ENCODE data around the gene COL6A3. TPM values are rescaled to one million over a fixed set of nuclear protein-coding genes. Genes with fewer than 3 reads are reported as not detected.

The COL6A3 gene, protein sequence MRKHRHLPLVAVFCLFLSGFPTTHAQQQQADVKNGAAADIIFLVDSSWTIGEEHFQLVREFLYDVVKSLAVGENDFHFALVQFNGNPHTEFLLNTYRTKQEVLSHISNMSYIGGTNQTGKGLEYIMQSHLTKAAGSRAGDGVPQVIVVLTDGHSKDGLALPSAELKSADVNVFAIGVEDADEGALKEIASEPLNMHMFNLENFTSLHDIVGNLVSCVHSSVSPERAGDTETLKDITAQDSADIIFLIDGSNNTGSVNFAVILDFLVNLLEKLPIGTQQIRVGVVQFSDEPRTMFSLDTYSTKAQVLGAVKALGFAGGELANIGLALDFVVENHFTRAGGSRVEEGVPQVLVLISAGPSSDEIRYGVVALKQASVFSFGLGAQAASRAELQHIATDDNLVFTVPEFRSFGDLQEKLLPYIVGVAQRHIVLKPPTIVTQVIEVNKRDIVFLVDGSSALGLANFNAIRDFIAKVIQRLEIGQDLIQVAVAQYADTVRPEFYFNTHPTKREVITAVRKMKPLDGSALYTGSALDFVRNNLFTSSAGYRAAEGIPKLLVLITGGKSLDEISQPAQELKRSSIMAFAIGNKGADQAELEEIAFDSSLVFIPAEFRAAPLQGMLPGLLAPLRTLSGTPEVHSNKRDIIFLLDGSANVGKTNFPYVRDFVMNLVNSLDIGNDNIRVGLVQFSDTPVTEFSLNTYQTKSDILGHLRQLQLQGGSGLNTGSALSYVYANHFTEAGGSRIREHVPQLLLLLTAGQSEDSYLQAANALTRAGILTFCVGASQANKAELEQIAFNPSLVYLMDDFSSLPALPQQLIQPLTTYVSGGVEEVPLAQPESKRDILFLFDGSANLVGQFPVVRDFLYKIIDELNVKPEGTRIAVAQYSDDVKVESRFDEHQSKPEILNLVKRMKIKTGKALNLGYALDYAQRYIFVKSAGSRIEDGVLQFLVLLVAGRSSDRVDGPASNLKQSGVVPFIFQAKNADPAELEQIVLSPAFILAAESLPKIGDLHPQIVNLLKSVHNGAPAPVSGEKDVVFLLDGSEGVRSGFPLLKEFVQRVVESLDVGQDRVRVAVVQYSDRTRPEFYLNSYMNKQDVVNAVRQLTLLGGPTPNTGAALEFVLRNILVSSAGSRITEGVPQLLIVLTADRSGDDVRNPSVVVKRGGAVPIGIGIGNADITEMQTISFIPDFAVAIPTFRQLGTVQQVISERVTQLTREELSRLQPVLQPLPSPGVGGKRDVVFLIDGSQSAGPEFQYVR (N-terminal part only)
- 482 and 2,127 TPM in 2 replicates for total RNA-seq

GRCh38 chr2:237413777-237414661, at the start of gene COL6A3:
Gene COL6A3 (minus strand): TSS chr2:237414164. CDS start chr2:237396817, 17,347 bp downstream.

Other genes starting within 250 kb of the COL6A3 start
- 32.2 and 49.2 TPM in 2 replicates for gene MLPH, start 73.1 kb upstream of the COL6A3 start, total RNA-seq
- gene PRLH, start 152.4 kb upstream of the COL6A3 start, total RNA-seq = not detected in 2 replicates
- 0.22 and 0.43 TPM in 2 replicates for gene RAB17, start 176.6 kb upstream of the COL6A3 start, total RNA-seq
- 44.4 and 62.0 TPM in 2 replicates for gene LRRFIP1, start 213.4 kb upstream of the COL6A3 start, total RNA-seq